Uterus (tissue), 2 donors: ENCODE measurements around the gene METTL25.

Experiments used
- CTCF ChIP-seq, 4 experiments: fragments of 200-600 bp in 2 of 4; fragments of 450-650 bp in 2 of 4; sonication (generic) in 2 of 4; IDR thresholded peaks; one replicate each; pipeline ENCODE4 v1.5.1; 2016 to 2019; ENCODE audit warnings: antibody characterized with exemption in 4 of 4, mild to moderate bottlenecking in 2 of 4, moderate library complexity in 1 of 4
- POLR2A ChIP-seq, 2 donors: fragments of 450-650 bp; IDR thresholded peaks; one replicate each; pipeline ENCODE4 v1.6.1; 2016; ENCODE audit warnings: antibody characterized with exemption in 2 of 2, mild to moderate bottlenecking in 1 of 2, moderate library complexity in 1 of 2

DNA sequence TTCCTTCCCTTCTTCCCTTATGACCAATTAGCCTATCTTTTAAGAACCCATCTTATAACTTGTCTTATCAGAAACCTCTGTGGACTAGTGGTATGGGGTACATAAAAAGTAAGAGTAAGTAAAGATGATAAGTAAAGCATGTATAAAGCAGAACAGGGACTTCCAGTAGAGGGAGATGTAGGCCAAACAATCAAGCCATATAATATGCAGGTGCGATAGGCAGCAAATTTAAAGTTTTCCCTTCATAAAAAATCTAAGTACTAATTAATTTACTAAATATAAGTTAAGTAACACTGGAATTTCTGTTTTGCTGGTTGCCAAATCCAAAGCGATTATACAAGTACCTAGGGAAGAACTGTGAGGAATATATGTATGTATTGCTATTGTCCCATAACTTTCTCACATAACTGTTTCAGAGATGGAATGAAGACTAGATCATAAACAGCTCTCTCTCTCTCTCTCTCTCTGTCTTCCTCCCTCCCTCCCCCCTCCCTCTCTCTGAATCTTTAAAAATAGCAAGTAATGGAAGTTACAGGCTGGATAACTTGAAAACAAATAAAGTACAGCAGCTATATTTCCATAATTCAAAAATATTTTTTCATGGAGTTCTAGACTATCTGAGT, 25.7 kb downstream of the METTL25 start:
- TF ChIP-seq CTCF (IDR thresholded peaks at IDR 0.05) (no peak), POLR2A (IDR thresholded peaks at IDR 0.05) (no peak)
